SK-N-MC (cell line): Measurements from ENCODE around the gene MTUS2.

ENCODE experiments used
- EZH2 ChIP-seq: fragments of 200-600 bp; sonication (generic); IDR thresholded peaks from one replicate; pipeline ENCODE4 v1.6.1; 2017; ENCODE audit warnings: antibody characterized with exemption
- POLR2AphosphoS5 ChIP-seq: IDR thresholded peaks from 2 replicates; pipeline ENCODE4 v1.6.1; 2012; ENCODE audit warnings: mild to moderate bottlenecking, low read depth, low read length, borderline replicate concordance

- TF ChIP-seq POLR2AphosphoS5 (no peak), EZH2 (no peak)
These were observed 638.3 kb downstream of the MTUS2 start for GRCh38 chr13:29458419-29458818.
